ENCODE data around the gene MED13.

- no peak for TF ChIP-seq CTCF (IDR thresholded peaks at IDR 0.05)
- no peak for TF ChIP-seq POLR2A (IDR thresholded peaks at IDR 0.05)
Observed at GRCh38 chr17:62096401-62096670, 31.3 kb upstream of the MED13 start.
